Sigmoid colon (tissue), 4 donors: ENCODE measurements around the gene DNASE1L2.

ENCODE experiments used
- POLR2AphosphoS5 ChIP-seq, 4 donors: sonication (generic); formaldehyde crosslinking; IDR thresholded peaks; one replicate each; pipeline ENCODE4 v1.6.1; 2017; ENCODE audit warnings: antibody characterized with exemption in 4 of 4
- TF ChIP-seq, protein P1 (sequence below), 4 experiments: fragments of 450-650 bp in 3 of 4; fragments of 200-600 bp in 1 of 4; IDR thresholded peaks; one replicate each; pipeline ENCODE4 v1.5.1; 2016 to 2019; ENCODE audit warnings: antibody characterized with exemption in 4 of 4, mild to moderate bottlenecking in 3 of 4, moderate library complexity in 2 of 4

DNA sequence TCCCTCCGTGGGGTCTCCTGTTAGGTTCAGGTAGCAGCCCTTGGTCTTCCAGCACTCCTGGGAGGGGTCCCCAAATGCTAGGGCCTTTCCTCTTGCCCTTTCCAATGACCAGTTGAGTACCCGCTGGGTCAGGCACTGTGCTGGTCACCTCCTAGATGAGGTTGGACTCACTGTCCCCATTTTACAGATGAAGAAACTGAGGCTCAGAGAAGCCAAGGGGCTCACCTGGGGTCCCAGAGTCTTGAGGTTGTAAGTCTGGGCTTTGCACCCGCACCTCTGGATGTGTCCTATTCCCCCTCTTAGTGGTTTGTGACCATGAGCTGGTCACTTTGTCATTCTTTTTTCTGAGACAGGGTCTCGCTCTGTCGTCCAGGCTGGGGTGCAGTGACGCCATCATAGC, 38.5 kb upstream of the DNASE1L2 start:
- TF ChIP-seq, protein P1, sequence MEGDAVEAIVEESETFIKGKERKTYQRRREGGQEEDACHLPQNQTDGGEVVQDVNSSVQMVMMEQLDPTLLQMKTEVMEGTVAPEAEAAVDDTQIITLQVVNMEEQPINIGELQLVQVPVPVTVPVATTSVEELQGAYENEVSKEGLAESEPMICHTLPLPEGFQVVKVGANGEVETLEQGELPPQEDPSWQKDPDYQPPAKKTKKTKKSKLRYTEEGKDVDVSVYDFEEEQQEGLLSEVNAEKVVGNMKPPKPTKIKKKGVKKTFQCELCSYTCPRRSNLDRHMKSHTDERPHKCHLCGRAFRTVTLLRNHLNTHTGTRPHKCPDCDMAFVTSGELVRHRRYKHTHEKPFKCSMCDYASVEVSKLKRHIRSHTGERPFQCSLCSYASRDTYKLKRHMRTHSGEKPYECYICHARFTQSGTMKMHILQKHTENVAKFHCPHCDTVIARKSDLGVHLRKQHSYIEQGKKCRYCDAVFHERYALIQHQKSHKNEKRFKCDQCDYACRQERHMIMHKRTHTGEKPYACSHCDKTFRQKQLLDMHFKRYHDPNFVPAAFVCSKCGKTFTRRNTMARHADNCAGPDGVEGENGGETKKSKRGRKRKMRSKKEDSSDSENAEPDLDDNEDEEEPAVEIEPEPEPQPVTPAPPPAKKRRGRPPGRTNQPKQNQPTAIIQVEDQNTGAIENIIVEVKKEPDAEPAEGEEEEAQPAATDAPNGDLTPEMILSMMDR (IDR thresholded peaks at IDR 0.05), result no peak
- TF ChIP-seq POLR2AphosphoS5 (IDR thresholded peaks at IDR 0.05), result no peak
